NK-92 (cell line): Measurements from ENCODE around the gene FBXL17.
"Not testable (repeated sequence)": the region's sequence is repeated elsewhere in the genome, so short reads cannot be mapped to it uniquely, and the experiment has no call there.

Source experiments
- DNase-seq: peaks from one replicate; lab custom pipeline; 2025; ENCODE audit not compliant: unreplicated experiment; lab: John Stamatoyannopoulos, UW

Gene FBXL17

GRCh38 chr5:108168915-108169314 is 213.0 kb downstream of the FBXL17 start:
- no peak for DNase-seq

- DNase-seq = no peak
Measured at GRCh38 chr5:108167174-108167573, 214.7 kb downstream of the FBXL17 start.

DNA sequence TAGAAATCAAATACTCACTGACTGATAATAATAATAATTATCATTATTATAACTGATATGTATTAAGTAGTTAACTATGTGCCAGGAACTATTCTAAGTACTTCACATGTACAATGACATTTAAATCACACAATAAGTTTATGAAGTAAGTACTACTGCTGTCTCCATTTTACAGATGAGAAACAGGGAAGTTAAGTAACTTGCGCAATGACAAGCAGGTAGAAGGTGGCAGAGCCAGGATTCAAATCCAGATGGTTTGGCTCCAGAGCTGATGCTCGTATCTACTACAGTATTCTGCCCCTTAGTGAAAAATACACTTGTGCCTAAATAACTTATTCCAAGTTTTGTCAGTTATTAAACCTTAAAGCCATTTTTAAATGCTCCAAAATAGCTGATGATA is 217.3 kb downstream of the FBXL17 start:
- DNase-seq = no peak

DNA sequence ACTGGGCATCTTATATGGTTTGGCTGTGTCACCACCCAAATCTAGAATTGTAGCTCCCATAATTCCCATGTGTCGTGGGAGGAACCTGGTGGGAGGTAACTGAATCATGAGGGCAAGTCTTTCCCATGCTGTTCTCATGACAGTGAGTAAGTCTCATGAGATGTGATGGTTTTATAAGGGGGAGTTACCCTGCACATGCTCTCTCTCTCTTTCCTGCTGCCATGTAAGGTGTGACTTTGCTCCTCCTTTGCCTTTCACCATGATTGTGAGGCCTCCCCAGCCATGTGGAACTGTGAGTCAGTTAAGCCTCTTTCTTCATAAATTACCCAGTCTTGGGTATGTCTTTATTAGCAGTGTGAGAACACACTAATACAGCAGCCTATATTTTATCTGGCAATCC is 229.0 kb downstream of the FBXL17 start:
- DNase-seq = not testable (repeated sequence)

- no peak for DNase-seq
Measured at GRCh38 chr5:108149369-108149768, 232.5 kb downstream of the FBXL17 start.

GRCh38 chr5:108148715-108149139 is 233.2 kb downstream of the FBXL17 start:
- no peak for DNase-seq

GRCh38 chr5:108146222-108146621 is 235.7 kb downstream of the FBXL17 start:
- DNase-seq = no peak

DNA sequence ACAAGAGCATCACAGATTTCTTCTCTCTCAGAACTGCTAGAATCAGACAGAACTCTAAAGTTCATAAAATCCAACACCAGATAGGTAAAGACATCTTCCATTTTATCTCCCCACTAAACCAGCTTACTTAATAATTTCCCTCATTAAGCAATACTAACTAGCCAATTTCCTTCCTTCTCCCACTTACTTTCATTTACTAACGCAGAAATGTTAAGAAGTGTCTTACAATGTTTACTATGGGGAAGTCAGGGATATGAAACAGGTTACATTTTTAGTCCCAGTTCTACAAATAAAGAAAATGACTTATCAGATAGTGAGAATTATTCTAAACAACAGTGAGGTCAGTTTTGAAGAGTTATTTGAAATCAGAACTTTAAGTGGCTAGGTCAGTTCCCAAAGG is 236.5 kb downstream of the FBXL17 start:
- no peak for DNase-seq

DNA sequence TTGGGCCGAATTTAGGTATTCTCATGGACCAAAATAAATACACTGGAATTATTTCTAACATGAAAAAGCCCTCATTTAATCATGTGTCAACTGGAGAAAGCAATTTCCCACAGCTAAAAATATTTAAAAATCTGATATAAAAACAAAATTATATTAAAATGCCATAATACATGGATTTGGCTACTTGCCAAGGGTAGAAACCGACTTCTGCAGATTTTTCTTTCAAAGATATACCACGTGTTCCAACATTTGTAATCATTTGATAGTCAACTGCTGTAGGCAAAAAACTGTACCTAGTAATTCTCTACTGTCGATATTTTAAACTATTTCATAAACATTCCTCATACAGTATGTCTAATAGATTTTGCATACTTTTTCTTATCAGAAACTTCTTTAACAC is 237.6 kb downstream of the FBXL17 start:
- DNase-seq = no peak

DNA sequence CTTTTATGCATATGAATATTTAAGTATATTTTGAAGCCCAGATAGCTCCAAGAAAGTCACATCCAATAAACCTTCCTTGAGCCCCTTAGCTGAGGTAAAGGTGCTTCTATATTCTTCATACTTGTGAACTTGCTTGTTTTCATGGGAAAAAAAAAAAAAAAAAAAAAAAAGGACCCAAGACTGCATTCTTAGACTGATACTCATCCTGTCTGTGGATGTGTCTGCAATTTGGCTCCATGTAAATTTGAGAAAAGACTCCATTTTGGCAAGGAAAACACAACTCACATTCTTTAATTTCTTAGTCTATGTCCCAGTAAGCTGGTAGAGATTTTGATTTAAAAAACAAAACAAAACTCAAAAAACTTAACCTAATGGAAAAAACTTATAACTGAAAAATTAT is 238.3 kb downstream of the FBXL17 start:
- no peak for DNase-seq

DNA sequence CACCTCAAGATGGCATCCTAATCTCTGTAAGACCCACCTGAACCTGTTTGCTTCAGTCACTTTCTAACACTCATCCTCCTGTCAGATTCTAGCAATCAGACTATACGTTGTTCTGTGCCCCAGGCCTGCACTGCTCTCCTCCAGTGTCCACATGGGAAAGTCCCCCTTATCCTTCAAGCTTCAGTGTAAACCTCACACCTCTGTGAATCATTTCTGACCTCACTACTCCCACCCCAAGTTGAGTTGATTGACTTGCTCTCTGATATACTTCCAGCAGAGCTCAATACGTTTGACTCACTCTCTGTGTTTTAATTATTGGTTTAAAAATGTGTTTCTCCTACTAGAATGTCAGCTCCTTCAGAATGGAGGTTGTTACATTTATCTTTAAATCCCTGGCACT is 240.2 kb downstream of the FBXL17 start:
- no peak for DNase-seq

DNA sequence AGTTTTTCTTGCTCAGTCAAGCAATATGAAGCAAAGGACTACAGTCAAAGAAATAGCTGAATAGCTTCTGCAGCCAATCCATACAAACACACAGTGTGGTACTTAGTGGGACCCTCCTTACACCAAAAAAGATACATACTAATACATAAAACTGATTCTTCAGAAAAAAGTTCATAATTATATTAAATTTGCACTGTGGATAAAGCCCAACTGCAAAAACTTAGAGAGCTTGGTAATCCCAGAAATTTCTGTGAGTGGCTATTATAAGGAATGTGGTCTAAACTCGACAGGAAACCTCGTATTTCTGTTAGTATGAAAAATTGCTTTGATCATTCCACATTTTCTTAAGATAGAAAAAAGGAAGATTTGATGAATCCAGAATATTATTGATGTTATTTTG is 245.4 kb downstream of the FBXL17 start:
- DNase-seq = no peak

- no peak for DNase-seq
Measured at GRCh38 chr5:108129129-108129528, 252.8 kb downstream of the FBXL17 start.

GRCh38 chr5:108125771-108126511 is 256.0 kb downstream of the FBXL17 start:
- no peak for DNase-seq

- no peak for DNase-seq
Measured at GRCh38 chr5:108124596-108124995, 257.3 kb downstream of the FBXL17 start.

DNA sequence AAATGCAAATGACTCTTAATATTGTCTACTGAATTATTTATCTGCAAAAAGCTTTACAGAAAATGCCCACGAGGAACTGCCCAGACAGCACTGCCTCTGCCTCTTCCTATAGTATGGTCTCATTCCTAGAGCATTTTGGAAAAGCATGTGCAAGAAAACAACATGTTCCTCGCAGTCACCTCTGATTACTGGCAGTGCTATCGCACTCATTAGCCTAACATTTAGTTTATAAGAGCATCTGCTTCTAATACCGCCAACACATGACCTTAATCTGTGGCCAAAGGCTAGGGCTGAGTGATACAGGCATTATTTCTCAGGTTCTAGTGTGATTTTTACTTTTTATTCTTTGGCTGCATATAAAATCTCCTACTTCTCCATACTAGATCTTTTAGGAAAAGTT is 259.2 kb downstream of the FBXL17 start:
- DNase-seq = no peak

- DNase-seq = no peak
Measured at GRCh38 chr5:108118813-108119514, 262.9 kb downstream of the FBXL17 start.

DNA sequence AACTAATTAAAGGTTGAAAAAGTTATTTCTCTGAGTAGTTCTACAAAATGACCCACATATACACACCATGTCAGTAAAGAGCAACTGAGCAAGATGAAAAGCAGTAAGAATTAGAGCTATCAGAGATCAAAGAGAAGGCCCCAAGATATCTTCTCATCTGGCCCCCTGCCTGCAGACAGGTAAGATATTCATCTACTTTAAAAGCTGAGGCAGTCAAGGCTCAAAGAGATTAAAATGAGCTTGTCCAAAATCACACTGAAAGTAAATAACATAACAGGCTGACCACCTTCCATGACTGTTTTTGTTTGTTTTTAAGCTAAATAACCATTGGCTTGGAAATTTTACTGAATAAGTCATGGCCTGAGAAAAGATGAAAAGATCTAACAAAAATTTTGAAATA is 266.2 kb downstream of the FBXL17 start:
- DNase-seq = no peak

GRCh38 chr5:108113950-108114349 is 267.9 kb downstream of the FBXL17 start:
- no peak for DNase-seq

DNA sequence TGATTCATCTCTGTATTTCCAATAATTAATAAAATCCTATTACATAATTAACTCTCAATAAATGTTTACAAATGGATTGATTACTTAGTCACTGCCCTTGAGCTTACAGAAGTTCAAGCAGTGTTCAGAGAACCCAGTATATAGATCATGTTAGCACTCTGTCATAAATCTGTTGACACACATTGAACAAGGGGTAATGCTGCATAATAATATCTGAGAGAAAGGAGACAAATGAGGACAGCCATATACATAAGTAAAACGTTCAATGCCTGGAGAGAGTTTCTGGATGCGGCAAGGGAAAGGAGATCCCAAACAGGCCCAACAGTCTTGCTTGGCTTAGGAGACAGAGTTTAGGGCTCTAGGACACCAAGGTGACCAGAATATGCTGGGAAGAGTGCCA is 270.2 kb downstream of the FBXL17 start:
- DNase-seq = no peak

DNA sequence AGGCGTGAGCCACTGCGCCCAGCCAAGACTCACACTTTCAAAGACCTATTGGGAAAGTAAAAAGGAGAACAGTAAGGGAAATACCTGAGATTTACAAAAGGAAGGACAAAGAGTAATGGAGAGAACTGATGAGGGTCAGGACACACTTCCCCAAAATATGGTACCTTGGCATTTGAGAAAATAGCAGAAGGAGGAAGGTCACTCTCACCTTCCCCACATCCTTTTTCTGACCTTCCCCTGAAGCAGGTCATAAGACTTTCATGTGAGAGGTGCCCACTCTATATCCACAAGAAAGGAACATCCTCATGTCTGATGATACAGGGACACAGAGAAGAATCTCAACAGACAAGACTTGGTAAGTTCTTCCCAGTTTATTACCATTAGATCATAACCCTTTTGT is 272.8 kb downstream of the FBXL17 start:
- DNase-seq = no peak

- no peak for DNase-seq
Measured at GRCh38 chr5:108104448-108104847, 277.4 kb downstream of the FBXL17 start.

GRCh38 chr5:108102463-108102862 is 279.4 kb downstream of the FBXL17 start:
- DNase-seq = no peak
